HG03354 (cell line): ENCODE results near the gene OGA.
"Not testable (repeated sequence)": the region's sequence is repeated elsewhere in the genome, so short reads cannot be mapped to it uniquely, and the experiment has no call there.

Source experiments
- ATAC-seq: cut with Tn5 transposase; IDR thresholded peaks from one replicate; pipeline ENCODE4 v1.9.1; 2021; ENCODE audit warnings: mild to moderate bottlenecking; ENCODE audit not compliant: unreplicated experiment, poor library complexity, severe bottlenecking

Gene OGA

GRCh38 chr10:101814466-101815071 lies 3.7 kb downstream of the OGA start:
- ATAC-seq: no peak

DNA sequence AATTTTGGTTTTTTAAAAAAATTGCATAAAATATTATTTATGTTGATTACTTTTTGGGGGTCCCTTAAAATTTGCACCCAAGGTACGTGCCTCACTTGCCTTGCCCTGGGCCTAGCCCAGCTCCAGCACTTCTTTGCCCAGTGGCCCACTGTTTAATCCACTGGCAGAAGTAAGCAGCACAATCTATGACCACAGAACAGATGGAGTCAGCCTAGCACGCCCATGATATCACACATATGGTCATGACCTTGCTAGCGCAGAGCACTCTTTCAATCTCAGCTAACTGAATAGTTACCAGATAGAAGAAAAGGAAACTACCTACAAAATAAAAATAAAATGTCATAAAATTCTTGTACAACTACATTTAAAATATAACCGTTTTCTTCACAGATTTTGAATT lies 5.6 kb downstream of the OGA start:
- ATAC-seq: no peak

DNA sequence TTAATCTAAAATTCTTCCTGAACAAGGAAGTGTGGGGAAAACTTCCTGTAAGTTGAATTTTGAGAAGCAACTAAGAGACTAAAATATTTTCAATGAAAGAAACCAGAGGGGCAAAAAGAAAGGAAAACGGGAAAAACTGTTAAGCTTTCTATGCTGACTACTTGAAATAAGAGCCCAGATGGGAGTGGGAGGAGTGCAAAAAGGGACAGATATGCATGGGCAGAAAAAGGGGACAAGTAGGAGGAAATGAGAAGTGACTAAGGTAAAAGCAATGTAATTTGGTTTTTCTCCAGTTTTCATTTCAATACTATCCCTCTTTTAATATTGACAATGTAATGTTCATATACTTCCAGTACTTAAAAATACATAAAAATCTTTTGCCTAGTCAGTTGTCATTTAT lies 11.1 kb downstream of the OGA start:
- ATAC-seq: no peak

GRCh38 chr10:101803511-101803910 lies 14.7 kb downstream of the OGA start:
- no peak for ATAC-seq

DNA sequence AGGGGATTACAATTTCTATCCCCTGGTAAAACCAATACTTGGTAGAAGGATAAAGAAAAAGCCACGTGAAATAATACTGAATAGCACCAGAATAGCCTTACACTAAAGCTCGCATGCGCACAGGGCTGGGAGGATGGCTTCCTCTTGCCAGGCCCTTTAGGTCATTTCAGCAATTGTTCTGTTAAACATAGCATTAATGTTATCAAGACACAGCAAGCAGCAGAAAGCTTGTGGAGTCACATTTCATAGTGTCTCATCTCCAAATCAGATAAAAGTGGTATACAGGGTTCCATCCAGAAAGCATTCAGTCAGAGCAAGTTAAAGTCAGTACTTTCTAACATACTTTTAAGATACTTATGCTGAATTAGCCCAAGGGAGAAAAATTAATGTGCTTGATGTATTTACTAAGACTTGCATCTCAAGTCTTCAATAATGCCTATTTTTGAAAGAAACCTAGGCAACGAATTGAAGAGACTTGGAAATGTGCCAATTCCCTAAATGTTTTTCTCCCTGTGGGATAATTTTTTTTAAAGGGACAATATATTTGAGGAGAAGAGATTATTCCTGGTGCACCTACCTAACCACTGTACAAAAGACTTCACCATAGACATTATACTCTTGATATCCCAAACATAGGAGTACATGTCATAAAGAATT lies 20.7 kb downstream of the OGA start:
- no peak for ATAC-seq

DNA sequence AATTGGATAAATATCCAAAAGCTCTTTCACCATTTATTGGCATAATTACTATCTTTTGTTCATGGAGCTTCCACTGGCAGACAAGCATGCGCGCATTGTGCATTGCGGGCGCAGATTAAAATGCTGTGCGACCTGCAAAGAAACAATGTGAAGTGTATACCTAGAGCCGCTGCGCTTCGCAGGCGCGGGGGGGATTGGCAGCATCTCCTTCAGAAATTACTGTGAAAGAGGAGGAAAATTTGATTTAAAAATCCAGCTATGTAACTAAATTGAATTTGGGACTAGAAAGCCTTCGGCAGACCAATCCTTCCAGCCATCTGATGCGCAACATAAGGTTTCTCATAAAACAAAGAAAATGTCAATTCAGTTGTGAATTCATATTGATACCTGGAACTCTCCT lies 24.7 kb downstream of the OGA start:
- ATAC-seq: no peak

GRCh38 chr10:101789686-101790085 lies 28.6 kb downstream of the OGA start:
- no peak for ATAC-seq

DNA sequence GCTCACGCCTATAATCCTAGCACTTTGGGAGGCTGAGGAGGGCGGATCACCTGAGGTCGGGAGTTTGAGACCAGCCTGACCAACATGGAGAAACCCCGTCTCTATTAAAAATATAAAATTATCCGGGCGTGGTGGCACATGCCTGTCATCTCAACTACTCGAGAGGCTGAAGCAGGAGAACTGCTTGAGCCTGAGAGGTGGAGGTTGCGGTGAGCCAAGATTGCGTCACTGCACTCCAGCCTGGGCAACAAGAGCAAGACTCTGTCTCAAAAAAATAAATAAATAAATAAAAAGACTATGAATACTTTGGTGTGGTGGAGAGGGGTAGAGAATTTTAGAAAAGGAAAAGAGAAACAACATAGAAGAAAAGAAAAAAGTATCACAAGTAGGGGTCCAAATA lies 29.0 kb downstream of the OGA start:
- ATAC-seq: not testable (repeated sequence)

- ATAC-seq: no peak
Measured at GRCh38 chr10:101785801-101786200, 32.4 kb downstream of the OGA start.

DNA sequence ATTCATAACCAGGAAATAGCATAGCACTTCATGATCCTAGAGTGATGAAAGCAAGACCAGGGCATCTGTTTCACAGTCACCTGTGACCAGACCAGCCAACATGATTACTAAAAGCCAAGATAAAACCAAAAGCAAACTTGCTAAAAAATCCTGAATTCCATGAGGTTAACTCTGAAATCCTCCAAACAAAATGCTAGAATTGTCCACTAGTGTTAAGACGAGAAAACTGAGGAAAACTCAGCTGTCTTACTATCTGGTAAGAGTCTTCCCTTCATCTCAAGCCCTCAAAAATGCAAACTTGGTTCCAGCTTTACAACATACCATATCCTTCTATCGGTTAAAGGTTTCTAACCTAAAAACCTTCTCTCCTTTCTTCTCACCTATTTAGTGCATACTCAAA lies 33.7 kb downstream of the OGA start:
- ATAC-seq: no peak

DNA sequence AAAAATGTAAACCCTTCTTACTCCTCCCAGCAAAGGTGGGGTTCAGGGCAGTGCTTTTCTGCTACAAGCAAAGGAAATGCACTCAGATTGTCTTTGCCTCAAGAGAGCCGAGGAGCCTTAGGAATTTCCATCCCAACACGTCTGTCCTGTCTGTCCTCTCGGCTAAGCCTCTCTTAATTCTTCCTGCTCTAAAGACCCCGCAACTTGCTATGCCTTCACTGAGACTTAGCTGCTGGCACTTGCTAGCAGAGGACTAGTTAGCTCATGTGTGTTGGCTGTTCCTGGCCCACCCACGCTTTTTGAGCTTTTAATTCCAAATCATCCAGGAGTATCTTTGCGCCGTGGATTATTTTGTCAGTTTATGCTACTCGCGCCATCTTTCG lies 34.5 kb downstream of the OGA start:
- no peak for ATAC-seq

- ATAC-seq: peak; percentile 70
Measured at GRCh38 chr10:101782811-101783735, 35.2 kb downstream of the OGA start, which contains the start of gene NPM3. NPM3 (minus strand) TSS chr10:101783446; CDS start chr10:101783390, 56 bp downstream.

- no peak for ATAC-seq
Measured at GRCh38 chr10:101781984-101782810, 36.0 kb downstream of the OGA start.

GRCh38 chr10:101781655-101781983 lies 36.6 kb downstream of the OGA start:
- ATAC-seq: no peak

DNA sequence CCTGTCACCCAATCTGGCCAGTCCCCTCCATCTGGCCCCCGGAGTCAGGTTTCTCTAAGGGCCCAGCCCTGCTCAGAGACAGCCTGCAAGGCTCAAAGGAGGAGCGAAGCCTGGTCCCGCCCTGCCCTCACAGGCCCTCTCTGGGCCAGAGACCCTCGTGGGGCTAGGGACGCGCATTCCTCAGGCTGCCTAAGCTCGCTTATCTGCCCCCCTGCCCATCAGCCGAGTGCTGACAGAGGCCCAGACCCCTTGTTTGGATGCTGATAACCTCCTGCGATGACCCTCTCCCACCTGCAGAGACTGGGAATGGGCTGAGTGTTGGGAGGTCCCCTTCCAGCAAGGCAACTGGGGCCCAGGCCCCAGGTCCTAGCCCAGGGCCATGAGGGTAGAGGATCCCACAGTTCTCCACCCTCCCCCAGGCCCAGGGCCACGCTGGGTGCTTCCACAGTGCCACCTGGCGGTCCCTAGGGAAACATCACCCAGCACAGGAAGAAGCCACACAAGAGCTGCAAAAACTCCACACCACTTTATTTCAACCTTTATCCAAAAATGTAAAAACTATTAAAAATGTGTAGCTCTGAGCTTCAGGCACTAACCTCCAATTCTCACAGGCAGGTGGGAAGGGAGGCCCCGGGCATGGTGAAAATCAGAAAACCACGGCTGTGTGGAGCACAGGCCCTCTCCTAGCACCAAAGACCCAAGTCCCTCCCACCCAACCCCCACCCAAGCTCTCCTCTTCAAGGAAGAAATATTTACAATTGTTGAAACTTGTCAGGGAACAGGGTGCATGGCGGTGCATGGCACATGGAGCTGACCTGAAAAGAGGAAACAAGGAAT lies 37.2 kb downstream of the OGA start:
- ATAC-seq: peak; percentile 44

GRCh38 chr10:101780187-101780817 lies 37.9 kb downstream of the OGA start:
- no peak for ATAC-seq

DNA sequence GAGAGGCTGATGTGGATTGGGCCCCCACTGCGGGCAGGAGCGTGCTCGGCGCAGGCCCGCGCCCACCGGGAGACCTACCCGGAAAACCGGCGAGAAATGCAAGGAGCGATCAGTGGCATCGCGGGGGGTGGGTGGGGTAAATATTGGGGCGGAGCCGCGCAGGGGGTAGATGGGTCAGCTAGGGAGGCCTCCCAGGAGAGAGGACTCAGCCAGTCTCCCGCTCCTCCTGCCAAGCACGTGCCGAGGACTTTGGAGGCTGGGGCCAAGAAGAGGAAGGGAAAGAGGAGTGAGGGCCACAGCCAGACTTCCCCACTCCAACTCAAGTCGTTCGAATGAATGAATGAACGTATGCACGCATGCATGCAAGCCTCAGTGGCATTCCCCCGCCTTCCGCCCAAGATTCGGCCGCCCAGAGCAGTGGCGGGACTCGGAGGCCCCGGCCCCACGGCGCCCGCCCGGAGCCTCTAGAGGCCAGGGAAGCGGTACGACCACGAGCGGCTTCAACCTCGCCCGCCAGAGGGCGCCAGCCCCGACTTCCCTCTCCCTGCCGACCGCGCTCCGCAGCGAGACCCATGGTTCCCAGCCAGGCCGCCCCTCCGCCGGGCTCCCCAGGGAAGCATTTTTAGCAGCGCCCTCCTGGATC lies 38.6 kb downstream of the OGA start:
- ATAC-seq: peak; percentile 49
